ENCODE results near the gene DCXR.

Gene DCXR

GRCh38 chr17:81994593-81995462 lies 42.7 kb downstream of the DCXR start:
- DNase-seq, result no peak

- DNase-seq, result no peak
Observed at GRCh38 chr17:81993729-81994592, 43.5 kb downstream of the DCXR start.

GRCh38 chr17:81992306-81993102 lies 45.0 kb downstream of the DCXR start:
- DNase-seq, result no peak

- DNase-seq, result no peak
Observed at GRCh38 chr17:81991684-81992305, 45.7 kb downstream of the DCXR start.

- DNase-seq, result no peak
Observed at GRCh38 chr17:81990836-81991683, 46.4 kb downstream of the DCXR start.

GRCh38 chr17:81987161-81987770 lies 50.2 kb downstream of the DCXR start:
- no peak for DNase-seq

- no peak for DNase-seq
Observed at GRCh38 chr17:81986606-81987005, 50.9 kb downstream of the DCXR start.

All from OCI-M1 (cell line).